SH-SY5Y (cell line): ENCODE results near the gene FBN1.

ENCODE experiments used
- GATA2 ChIP-seq: IDR thresholded peaks from 2 replicates; pipeline ENCODE4 v1.6.1; 2011; ENCODE audit warnings: mild to moderate bottlenecking, low read depth, low read length
- GATA3 ChIP-seq: IDR thresholded peaks from 2 replicates; pipeline ENCODE4 v1.6.1; 2011; ENCODE audit warnings: low read depth, mild to moderate bottlenecking, low read length, moderate library complexity

DNA sequence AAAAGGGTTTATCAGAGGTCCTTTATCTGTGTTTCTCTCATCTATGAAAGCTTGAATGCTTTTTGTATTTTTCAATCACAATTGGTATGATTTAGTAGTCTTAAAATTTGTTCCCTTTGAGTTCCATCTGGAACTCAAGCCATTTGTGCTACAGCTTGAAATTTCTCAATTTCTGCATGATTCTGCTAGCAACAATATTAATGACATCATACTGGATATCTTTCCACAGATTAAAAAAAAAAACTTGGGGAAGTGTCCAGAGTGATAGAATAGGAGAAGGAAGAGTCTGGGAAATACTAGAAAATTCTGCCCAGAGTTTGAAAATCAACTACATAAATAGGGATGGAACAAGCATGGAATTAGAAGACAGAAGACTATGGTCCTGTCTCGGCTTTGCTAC is 9.3 kb upstream of the FBN1 start:
- no peak for TF ChIP-seq GATA2
- TF ChIP-seq GATA3 = no peak
